GM21367 (cell line): ENCODE data around the gene RAD21L1.
"Not testable (repeated sequence)": the region's sequence is repeated elsewhere in the genome, so short reads cannot be mapped to it uniquely, and the experiment has no call there.

Experiments used
- ATAC-seq: cut with Tn5 transposase; IDR thresholded peaks from one replicate; pipeline ENCODE4 v1.9.1; 2021; ENCODE audit not compliant: unreplicated experiment

Gene RAD21L1

DNA sequence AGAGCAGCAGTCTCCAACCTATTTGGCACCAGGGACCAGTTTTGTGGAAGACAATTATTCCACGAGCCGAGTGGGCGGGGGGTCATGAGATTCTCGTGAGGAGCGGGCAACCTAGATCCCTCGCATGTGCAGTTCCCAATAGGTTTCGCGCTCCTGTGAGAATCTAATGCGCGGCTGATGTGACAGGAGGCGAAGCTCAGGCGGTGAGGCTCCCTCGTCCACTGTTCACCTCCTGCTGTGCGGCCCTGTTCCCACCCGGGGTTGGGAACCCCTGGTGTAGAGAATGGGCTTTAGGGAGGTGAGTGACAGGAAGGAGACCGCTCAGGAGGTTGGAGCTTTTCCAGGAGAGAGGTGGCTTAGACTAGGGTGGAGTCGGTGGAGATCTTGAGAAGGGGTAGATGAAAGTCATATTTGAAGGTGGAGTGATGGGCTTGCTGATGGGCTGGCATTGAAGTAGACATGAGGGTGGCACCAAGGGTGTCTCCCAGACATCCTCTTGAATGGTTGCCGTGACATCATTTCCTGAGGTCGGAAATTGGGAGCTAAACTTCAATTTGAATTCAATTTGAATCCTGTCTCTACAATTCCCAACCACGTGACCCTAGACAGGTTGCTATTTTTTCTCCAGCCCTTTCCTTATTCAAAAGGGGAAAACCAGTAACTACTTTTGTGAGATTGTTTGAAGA is 1.5 kb upstream of the RAD21L1 start:
- ATAC-seq, result no peak

DNA sequence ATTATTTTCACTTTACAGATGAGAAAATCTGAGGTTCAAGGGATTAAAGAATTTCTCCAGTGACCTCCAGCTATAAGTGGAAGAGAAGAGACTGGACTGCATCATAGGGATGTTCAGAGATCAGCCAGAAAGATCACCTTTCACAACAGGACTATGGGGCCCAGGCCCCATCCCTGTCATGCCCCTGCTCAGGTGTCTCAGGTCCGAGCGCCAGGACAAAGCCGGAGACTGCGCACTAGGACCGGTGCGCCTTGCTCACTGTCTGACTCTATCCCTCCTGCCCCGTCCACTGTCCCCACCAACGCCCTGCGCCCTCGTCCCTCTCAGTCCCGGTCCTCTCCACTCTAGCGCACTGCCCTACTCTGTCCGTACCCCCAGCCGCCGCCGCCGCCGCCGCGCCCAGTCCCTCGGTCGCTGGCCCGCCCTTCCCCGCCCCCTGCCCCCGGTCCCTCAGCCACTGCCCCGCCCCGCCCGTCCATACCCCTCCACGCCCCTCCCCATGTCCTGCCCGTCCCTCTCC is 521 bp upstream of the RAD21L1 start:
- ATAC-seq, result no peak

DNA sequence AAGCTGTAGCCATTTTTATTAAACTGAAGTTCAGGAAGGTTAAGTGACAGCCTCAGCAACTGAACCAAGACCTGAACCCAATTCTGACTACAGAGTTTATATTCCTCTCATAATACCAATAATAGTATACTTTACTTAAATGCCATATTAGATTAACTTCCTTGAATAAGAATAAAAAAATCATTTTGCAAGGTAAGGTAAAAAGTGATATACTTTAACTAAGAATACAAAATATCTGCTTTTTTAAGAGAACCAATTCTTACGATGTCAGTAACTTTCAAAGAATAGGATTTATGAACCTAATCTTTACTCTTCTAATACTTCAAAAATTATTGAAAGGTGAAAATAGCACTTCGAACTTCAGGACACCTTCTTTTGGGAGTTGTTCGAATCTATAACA is 3.7 kb downstream of the RAD21L1 start:
- ATAC-seq, result no peak

DNA sequence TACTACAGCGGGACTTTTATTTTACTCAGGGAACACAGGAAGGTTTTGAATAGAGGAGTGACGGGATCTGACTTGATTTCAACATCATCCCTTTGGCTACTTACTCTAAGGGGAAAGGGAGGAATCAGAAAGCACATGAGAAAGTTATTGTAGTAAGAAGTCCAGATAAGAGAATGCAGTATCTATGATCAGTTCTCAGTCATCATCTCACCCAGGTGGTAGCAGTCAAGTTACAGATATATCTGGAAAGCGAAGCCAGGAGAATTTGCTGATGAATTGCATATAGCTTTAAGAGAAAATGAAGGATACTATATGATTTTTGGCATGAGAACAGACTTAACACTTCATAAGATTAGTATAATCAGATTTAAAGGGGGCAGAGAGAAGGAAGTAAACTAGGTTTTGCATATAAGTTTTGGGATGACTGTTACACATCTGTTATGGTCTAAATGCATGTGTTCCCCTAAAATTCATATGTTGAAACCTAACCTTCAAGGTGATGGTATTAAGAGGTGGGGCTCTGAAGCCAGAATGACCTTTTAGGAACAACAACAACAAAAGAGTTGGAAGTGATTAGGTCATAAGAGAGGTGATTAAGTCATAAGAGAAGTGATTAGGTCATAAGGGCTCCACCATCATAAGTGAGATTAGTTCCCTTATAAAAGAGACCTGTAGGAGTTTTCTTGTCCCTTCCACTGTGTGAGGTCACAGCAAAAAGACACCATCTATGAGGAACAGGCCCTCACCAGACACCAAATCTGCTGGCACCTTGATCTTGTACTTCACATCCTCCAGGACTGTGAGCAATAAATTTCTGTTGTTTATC is 6.7 kb downstream of the RAD21L1 start:
- ATAC-seq, result no peak

DNA sequence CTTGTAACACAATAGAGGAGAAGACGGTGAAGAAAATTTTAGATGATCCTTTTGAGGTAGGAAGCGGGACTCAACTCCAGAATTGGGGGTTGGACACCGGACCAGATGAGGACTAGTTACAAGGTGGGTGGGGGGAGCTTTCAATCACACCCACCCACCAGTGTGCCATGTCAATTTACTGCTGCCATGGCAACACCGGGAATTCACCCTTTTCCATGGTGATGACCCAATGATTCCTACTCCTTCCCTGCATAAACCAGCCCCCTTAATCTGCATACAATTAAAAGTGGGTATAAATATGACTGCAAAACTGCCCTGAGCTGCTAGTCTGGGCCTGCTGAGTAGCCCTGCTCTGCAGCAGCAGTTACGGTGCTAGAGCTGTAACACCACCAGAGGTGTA is 14.7 kb downstream of the RAD21L1 start:
- no peak for ATAC-seq

DNA sequence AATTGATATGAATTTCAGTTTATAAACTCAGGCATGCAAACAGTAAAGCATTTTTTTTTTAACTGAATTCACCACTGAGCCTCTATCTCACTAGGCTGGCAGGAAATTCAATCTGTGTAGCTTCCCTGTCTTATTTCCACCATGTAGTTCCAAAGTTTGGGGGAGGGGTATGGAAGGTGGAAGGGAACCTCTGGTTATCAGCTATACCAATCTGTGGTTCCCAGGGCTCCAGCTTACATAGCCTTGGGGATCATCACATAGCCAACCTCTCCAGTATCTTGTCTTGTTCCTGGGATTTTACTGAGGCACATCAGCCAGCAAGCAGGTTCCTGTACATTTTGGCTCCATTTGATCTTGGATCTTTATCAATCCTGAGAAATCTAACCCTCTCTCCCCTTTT is 15.6 kb downstream of the RAD21L1 start:
- no peak for ATAC-seq

DNA sequence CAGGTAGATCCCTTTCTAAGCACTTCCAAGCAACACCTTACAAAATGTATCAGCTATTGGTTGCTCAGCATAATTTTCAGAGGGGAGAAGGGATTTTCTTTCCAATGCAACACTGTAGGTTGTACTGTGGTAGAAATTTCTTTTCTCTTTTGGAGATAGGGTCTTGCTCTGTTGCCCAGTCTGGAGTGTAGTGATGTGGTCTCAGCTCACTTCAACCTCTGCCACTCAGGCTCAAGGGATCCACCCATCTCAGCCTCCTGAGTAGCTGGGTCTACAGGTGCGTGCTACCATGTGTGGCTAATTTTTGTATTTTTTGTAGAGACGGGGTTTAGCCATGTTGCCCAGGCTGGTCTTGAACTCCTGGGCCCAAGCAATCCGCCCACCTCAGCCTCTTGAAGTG is 16.3 kb downstream of the RAD21L1 start:
- ATAC-seq, result no peak

DNA sequence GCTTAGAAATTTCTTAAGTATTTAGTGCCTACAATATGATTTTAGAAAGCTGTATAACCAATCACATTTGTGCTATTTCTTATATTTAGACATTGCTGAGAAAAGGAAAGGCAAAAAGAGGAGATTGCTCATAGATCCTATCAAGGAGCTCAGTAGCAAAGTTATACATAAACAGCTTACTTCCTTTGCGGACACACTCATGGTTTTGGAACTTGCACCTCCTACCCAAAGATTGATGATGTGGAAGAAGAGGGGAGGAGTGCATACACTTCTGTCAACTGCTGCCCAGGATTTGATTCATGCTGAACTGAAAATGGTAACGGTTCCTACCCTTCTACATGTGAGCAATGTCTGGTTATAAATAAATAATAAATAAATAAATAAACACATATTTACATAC is 16.7 kb downstream of the RAD21L1 start:
- ATAC-seq, result no peak

DNA sequence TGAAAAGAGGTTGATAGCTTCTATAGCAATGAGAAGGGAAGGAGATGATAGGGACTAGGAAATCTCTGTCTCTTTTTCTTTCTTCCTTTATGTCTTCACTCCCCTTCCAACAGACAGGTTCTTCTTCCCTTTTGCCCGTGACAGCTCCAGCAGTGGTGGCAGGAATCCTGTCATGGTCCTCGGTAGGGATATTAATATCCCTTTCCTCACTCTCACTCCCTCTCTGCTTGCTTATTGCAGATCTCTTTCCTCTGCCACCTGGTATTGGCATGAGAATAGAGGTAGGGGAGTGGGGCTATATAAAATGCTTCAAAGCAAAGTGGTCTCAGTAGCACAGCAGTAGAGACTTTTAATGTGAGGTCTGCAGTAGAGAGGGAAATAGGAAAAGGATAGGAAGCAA is 19.7 kb downstream of the RAD21L1 start:
- no peak for ATAC-seq

DNA sequence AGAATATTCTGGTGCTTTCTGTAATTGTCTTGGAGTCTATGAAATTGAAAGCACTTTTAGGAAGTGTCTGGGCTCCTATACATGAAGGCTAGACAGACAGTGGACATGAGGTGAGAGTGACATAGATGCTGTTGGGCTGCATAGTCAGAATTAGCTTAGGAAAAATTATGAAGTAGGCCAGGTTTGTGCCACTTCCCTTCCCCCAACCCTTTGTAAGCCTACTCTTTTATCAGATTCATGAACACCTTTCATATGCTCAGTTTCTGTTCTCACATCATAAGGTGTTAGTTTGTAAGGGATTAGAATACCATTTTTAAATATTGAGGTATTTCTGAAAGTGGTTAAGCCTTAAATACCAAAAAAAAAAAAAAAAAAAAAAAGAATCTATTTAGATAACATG is 21.8 kb downstream of the RAD21L1 start:
- ATAC-seq, result no peak

DNA sequence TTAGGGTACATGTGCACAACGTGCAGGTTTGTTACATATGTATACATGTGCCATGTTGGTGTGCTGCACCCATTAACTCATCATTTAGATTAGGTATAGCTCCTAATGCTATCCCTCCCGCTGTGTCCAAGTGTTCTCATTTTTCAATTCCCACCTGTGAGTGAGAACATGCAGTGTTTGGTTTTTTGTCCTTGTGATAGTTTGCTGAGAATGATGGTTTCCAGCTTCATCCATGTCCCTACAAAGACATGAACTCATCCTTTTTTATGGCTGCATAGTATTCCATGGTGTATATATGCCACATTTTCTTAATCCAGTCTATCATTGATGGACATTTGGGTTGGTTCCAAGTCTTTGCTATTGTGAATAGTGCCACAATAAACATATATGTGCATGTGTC is 24.4 kb downstream of the RAD21L1 start:
- not testable (repeated sequence) for ATAC-seq

DNA sequence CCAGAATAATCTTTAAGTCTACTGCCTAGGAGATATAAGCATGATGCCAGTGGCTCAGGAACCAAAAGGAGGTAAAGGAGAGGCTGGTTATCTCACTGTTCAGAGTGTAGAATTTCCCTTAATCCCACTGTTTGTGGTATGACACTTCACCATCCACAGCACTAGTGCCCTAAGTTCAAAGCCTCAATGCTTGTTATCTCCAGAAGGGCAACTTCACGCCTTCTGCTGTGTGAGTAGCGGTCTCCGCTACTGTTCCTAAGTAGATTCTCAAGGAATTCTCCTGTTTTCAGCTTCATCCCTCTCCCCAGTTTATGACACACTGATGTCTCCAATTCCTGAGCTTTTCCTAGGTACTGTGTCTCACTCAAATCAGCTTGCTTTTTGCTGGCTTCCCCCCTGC is 26.6 kb downstream of the RAD21L1 start:
- ATAC-seq, result no peak

DNA sequence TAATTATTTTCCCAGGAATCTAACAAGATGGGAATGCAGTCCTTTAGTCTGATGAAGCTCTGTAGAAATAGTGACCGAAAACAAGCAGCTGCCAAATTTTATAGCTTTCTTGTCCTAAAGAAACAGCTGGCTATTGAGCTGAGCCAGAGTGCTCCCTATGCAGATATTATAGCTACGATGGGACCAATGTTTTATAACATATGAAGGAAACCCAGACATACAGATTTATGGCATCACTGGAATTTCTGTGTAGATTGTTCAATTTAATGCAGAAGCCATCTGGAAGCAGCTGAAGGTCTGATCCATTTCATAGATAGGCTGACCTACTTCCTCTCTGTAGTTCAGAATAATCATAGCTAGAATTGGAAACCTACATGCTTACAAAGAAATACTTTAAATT is 28.4 kb downstream of the RAD21L1 start:
- ATAC-seq, result no peak

DNA sequence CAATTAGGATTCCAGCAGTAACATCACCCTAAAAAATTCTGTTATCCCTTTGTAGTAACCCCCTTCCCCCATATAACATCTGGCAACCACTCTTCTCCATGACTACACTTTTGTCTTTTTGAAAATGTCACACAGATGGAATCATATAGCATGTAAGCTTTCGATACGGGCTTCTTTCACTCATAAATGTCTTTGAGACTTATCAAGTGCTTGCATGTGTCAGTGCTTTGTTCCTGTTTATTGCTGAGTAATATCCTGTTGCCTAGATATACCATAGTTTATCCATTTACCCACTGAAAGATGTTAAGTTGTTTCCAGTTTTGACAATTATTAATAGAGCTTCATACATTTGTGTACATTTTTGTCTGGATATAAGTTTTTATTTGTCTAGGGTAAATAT is 29.8 kb downstream of the RAD21L1 start:
- ATAC-seq, result no peak

DNA sequence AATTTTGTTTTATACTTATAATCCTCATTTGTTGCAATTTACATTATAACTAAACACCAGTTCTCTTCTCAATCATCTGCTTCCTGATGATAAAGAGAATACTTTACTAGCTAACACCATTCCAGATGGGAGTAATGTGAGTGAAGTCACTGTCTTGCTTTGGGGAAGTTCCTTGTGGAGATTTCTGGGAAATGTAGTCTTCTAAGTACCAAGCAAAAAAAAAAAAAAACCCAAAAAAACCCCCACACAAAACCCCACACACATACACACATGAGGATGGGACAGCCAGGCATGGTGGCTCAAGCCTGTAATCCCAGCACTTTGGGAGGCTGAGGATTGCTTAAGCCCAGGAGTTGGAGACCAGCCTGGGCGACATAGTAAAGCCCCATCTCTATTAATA is 38.0 kb downstream of the RAD21L1 start:
- no peak for ATAC-seq

DNA sequence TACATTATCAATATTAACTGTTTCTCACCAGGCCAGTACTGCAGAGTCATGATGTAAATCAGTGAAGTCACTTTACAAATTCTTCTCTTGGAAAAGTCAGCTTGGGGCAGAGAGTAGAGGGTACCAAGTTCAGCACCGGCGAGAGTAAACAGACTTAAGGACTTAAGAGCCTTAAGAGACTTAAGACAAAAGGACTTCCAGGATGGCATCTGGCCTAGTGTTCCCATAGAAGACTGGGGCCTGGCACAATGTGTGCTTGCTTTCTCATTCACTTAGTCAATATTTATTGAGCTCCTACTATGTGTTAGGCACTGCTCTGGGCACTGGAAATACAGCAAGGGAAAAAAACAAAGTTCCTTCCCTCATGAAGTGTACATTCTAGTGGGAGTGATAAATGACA is 38.9 kb downstream of the RAD21L1 start:
- ATAC-seq, result no peak

DNA sequence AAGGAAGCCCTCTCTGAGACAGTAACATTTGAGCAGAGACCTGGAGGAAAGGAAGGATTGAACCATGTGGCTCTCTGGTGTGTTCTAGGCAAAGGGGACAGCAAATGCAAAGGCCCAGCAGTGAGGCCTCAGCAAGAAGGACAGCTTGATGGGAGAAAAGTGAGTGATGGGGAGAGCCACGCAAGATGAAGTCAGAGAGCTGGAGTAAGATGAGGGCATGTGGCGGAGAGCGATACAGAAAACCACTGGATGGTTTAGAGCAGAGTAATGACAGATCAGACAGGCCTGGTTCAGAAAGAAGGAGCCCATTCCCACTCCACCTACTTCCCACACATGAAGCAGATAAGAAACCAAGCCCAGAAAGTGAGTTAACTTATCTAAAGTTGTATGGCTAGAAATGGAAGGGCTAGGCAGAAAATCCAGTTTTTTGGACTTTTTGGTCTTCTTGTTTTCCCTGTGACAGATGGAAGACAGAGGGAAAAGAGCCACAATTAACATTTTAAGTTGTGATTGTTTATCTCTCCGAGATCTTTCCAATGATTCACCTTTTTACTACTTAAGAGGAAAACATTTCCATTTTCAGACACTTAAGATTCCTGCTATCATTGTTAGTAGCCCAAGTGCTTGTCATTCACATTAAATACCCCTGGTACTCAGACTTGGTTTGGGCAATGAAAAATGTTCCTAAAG is 39.5 kb downstream of the RAD21L1 start:
- no peak for ATAC-seq

DNA sequence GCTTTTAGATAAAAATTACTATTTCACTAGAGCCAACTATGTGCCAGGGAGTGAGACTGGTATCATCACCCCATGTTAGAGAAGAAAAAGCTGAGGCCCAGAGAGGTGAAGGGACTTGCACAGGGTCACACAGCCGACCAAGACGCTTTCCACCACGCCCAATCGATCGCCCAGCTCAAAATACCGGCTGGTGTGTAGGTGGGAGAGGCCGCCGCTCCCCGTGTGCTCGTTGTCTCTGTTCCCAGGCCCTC is 40.0 kb downstream of the RAD21L1 start:
- ATAC-seq, result no peak

DNA sequence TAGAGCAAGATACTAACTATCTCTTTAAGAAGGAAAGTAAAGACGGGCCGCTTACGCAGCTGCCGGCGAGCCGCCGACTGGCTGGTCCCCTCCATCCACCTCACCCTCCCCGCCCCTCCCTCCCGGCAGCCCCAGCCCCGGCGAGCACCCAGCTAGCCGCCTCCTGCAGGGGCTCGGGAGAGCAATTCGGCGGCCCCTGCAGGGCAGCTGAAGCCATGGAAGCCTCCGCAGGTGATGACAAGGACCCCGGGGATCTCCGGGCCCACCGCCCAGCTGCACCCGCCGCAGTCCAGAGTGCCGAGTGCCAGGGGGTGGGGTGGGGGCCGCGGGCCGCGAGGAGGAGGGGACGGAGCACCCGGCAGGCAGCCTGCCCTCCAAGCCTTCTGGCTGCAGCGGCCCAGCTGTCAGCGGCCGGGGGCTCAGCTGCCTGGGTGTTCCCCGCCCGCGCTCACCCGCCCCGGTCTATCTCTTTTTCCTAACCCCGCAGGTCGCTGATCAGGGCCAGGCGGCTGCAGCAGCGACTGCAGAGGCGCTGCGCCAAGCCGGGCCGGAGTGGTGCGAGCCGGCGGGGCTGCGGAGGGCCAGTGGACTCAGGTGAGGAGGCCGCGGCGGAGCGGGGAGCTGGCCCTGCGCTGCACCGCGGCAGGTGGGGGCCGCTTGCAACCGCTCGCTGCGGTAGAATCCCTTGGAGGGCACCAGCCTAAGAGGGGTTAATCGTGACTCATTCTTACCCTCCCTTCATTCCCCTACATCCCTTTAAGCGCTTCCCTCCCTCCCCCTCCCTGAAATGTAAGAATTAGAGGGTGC is 40.5 kb downstream of the RAD21L1 start, which contains the start of gene SNPH:
Gene SNPH, plus strand, starts transcription at position 128 of the 807 bp plus-strand sequence. CDS start 29,946 bp downstream, outside the sequence.
- ATAC-seq, result peak; percentile 55

DNA sequence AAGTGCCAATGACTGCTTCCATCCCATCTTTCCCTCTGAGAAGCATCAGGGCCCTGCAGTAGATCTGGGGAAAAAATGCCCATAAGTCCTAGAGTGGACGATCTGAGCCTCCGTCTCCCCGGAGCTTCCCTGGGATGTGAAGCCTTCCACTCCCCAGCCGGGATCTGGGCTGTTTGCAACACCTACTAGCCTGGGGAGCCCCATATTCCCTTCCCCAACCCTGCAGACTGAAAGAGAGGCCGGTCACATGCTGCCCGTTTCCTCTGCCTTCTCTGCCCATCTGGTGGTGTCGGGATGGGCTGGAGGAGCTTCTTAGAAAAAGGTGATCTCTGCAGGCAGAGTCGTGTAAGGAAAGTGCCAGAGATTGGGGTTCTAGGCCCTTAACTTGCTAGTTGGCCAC is 41.3 kb downstream of the RAD21L1 start:
- no peak for ATAC-seq

DNA sequence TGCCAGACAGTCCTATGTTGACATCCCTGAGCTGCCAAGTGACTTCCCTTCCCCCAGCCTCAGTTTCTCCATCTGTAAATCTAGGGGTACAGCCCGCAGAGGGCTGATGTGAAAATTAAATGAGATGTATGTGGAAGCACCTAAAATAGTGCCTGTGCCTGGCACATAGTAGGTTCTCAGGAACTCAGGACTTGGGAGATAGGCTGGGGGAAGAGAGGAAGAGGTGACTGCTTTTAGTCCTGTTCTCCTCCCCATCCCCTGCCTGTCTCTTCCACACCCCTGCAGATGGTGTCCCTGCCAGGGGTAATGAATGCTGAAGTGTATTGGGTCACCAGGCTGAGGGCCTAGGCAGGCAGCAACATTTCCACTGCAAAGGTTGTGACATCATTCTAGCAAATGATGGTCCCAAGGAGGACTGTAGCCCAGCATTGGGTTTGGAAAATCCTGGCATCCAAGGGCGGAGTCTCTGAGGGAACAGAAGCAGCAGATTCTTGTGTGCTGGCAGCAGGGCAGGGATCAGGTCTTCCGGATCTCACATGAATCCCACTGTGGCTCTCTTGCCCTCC is 42.0 kb downstream of the RAD21L1 start:
- ATAC-seq, result no peak
